Inflammatory macrophage (primary cell): ENCODE data around the gene KIAA1671.

Experiments used
- DNase-seq, 2 donors: peaks; one replicate each; pipeline ENCODE4 v3.0.0-alpha.2; 2020 to 2022

Gene KIAA1671

DNA sequence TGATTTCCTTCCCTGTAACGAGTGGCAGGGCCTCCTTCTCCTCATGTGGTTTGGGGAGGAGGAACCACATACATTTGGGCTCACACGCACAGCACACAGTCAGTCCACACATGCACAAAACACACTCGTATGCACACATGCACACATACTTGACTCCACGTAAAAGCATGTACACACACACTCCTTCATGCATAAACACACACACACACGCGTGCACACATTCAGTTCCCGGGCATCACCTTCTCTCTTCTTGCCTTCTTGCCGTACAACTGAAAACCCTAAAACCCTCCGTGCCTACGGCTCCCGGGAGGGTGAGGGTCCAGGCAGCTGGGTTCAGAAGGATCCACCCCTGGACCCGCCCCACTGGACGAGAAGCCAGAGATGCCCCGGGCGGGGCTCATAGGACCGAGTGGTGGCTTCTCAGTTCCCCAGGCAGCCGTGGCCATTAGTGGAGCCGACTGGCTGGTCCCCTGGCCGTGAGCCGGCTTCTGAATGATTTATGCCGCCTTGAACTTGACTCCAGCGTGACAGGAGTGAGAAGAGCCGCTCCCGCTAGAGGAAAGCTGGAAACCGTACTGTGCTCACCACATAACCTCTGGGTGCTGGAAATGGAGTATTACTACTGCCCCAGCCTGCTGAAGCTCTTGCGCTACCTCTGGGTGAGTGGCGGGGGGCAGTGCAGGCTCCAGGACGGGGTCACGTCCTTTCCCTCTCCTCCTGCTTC, 117.4 kb downstream of the KIAA1671 start:
- no peak for DNase-seq

DNA sequence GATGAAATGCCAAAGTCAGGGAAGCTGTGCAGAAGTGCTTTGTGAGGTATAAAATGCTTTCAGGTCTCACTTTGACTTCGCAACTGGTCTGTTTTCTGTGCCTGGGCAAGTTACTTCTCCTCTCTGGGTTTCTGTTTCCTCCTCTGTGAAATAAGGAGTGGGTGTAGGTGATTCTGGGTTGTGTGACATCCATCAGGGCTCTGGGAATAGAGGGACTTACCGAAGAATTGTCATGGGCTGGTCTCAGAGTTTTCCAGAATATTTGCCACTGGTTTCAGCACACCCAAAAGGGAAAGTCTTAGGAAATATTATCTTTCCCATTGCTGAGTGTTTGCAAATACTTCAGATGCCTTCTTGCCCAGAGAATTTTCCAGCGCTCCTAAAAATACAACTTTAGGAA, 118.4 kb downstream of the KIAA1671 start:
- peak; percentile 10 to 40 for DNase-seq

DNA sequence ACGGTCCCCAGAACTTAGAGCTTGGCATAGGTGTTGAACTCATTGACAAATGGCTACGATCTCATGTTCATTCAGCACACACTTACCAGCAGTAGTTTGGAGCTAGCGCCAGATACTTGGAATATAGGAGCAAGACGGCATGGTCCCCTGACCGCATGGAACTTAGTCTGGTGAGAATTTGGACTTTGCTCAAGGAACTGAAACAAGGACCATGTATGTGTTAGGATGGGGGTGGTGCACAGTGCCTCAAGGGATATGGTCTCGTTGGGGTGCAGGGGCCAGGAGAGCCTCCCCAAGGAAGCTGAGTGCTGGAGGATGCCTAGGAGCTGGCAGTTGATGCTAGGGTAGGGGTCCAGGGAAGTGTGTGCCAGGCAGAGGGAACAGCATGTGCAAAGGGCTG, 119.2 kb downstream of the KIAA1671 start:
- DNase-seq: no peak

DNA sequence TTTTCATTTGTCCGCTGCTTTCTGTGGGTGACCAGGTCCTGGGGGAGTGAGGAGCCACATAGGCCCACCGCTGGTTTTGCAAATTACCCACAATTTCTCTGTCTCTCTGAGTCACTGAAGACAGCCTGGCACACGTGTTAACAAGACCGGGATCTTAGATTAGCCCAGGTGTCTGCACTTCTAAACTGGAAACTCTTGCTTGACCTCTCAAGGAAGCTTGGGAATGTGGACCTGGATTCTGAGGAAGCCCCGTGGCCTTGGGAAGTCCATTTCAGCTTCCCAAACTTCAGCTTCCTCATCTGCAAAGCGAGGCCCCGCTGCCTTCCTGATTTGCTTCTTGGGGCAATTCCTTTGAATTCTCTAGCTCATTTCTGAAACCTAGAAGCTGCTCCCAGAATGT, 119.9 kb downstream of the KIAA1671 start:
- no peak for DNase-seq

DNA sequence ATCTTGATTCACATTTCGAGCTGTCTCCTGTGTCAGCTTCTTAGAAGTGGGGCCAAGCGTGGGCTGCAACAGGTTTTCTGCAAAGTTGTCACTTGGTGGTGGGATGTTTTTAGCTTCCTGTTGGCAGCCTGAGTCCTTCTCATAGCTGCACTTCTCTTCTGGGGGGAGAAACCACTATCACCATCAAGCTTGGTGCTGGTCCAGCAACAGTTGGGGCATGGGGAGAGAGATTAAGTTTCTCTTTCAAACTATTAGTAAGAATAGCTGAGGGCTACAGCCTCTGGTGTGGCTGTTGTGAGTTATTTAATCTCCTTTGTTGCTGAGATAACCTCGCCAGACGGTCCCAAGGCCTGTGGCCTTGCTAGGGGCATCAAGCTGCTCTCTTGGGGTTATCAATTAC, 123.8 kb downstream of the KIAA1671 start:
- no peak for DNase-seq

DNA sequence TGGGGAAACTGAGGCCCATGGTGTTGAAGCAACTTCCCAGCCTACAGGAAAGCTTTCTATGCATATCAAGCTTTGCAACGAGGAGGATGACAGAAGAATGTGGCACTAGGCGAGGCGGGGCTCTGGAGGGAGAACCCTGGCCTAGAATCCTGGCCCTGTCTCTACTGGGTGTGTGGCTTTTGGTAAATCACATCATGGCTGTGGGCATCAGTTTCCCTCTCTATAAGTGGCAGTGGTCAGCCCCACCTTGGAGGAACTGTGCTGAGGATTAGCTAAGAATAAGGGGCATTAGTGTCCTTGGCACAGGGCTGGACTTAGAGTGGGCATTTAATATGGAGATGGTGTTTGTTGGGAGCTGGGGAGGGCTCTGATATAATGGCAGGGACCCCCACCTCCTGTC, 124.5 kb downstream of the KIAA1671 start:
- DNase-seq: no peak

DNA sequence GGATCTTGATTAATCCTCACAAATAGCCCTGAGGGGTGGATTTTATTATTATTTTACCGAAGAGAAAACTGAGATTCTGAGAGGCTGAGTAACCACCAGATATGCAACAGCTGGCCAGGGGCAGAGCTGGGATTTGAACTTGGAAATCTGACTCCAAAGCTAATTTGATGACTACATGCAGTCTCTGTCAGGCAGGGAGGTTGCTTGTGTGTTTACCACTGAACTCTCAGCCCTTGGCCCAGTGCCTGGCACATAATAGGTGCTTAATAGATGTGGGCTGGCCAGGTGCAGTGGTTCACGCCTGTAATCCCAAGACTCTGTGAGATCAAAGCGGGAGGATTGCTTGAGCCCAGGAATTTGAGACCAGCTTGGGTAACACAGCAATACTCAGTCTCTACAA, 125.4 kb downstream of the KIAA1671 start:
- no peak for DNase-seq

DNA sequence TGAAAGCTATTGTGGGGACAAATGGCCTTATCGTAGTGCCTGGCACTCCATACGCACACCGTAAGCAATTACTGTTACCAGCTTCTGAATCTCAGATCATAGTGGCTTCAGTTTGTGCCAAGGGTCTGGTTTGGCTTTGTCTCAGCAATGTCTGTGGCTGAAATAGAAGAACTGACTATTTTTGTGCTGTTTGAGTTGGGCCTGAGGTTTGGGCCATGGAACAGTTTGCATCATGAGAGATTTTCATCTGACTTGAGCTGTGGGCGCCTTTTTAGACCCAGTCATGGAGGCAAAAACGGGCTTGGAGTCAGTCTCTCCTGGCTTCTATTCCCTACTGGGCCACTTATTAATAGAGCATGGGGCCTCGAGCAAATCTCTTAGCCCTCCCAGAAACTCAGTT, 126.1 kb downstream of the KIAA1671 start:
- no peak for DNase-seq

DNA sequence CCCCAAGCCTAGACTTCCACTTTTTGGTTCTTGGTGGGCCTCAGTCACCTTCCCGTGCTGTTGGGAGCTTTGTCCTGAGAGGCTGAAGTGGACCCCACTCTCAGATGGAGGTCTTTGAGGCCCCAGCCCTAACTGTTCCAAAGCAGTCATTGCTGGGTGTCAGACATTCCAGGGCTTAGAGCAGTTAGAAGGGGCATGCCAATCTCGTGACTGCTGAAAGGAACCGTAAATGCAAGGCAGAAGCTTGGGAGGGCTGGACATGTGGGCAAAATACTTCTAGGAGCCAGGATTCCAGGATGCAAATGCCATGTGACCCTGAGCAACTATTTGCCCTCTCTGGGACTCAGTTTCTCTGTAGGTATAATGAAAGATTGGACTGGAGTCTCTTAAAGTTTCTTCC, 128.3 kb downstream of the KIAA1671 start:
- DNase-seq: no peak

DNA sequence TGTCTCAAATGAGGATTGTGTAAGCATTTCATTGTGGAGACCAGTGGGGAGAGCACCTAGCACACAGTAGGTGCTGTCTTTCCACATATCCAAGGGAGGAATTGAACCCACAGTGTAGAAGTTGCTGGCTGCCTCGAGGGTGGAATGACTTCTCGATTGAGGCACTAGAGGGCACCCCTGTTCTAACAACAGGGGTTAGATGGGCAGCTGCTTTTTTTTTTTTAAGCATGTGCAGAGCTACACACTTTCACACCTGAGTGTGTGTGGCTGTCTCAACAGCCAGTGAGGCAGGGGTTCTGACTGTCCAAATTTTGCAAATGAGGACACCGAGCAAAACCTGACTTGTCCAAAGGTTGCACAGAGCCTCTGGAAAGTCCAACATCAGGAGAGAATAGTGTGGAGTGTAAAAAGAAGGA, 128.9 kb downstream of the KIAA1671 start:
- peak in 1 of 2 donors; percentile 31 for DNase-seq

DNA sequence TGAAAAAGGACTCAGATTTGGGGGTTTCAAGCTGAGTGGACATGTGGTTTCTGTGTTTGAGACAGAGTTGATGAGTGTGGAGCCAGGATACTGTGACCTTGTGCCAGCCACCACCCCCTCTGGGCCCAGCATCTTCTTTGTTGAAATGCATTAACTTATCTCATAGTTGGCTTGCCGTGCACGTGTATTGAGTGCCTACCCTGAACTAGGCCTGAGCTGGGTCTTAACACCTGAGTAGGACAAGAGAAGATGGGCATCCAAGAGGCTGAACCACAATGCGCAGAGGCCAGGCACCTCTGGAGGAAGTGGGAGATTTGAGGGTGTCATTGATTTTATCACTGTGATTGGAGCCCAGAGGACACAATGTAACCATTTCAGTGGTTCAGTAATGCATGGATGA, 129.6 kb downstream of the KIAA1671 start:
- DNase-seq: no peak

DNA sequence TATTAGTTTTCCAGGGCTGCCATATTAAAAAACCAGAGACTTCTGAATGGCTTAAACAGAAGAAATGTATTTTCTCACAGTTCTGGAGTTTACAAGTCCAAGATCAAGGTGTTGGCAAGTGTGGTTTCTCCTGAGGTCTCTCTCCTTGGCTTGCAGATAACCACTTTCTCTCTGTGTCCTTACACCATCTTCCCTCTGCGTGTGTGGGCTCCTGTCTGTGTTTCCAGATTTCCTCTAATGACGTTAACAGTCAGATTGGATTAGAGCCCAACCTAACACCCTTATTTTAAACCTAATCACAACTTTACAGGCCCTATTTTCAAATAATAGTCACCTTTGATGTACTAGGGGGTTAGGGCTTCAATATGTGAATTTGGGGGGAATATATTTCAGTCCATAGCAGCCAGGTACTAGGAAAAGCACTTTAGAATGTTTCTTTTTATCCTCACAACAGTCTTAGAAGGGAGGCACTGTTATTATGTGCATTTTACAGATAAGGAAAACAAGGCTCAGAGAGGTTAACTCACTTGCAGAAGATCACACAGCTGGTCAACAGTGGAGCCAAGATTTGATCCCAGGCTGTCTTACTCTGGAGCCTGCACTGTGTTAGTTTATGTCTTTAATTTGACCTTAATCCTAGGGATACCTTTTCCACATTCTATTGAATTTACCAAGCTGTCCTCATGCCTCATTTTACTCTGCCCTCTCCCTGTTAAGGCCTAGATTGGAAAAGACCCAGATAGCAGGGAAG, 130.7 kb downstream of the KIAA1671 start:
- DNase-seq: no peak

DNA sequence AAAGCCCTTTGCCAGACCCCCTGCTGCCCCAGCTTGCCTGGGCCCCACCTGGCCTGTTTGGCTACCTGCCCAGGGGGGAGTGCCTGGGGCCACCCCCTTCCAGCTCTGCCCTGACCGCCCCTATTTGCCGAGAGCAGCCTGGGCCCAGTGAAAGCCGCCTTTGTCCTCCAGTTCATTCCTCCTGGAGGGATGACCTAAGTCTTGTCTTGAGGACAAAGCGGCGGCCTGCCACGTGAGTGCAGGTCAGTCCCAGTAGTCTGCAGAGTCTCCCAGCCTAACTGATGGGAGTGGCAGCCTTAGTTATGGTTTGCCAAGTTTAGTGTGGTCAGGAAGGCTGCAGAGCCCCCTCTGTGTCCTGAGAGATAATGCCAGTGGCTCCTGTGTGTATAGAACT, 131.3 kb downstream of the KIAA1671 start:
- DNase-seq: no peak

DNA sequence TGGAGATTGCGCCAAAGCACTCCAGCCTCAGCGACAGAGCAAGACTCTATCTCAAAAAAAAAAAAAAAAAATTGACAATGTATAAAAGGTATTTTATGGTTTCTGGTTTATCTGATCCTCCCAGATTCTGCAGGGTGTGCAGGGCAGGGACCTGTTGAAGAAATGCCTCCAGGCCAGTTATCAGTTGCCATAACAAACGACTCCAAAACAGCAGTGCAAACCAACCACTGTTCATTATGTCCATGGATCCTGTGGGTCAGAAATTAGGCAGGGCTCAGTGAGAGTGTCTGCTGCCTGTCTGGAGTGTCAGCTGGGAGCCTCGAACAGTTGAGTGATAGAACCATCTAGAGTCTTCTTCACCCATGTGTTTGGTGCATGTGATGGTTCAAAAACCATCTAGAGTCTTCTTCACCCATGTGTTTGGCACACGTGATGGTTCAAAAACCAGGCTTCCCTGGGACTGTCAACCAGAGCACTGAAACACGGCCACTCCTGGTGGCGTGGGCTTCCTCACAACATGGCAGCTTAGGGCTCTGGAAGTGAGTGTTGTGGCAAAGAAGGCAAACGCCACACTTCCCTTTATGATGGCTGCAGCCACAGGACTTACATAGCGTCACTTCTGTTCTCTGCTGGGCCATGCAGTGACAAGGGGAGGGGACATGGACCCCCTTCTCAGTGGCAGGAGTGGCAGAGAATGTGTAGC, 132.0 kb downstream of the KIAA1671 start:
- DNase-seq: no peak

DNA sequence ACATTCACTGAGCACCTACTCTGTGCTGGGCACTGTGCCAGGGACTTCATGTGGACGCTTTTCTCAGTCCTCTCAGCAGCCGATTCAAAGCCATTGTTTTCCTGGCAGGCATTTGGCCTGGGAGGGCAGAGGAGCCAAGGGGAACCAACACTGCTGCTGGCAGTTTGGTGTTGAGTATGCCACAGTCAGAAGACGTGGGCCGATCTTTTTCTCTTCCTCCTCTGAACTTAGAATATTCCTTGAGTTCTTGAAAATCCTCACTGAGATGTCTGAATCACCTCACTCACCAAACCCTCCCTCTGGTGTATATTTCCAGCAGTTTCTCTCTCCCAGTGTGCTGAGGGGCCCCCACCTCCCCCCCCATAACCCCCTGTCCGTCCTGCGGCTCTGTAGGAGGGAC, 132.6 kb downstream of the KIAA1671 start:
- DNase-seq: no peak

DNA sequence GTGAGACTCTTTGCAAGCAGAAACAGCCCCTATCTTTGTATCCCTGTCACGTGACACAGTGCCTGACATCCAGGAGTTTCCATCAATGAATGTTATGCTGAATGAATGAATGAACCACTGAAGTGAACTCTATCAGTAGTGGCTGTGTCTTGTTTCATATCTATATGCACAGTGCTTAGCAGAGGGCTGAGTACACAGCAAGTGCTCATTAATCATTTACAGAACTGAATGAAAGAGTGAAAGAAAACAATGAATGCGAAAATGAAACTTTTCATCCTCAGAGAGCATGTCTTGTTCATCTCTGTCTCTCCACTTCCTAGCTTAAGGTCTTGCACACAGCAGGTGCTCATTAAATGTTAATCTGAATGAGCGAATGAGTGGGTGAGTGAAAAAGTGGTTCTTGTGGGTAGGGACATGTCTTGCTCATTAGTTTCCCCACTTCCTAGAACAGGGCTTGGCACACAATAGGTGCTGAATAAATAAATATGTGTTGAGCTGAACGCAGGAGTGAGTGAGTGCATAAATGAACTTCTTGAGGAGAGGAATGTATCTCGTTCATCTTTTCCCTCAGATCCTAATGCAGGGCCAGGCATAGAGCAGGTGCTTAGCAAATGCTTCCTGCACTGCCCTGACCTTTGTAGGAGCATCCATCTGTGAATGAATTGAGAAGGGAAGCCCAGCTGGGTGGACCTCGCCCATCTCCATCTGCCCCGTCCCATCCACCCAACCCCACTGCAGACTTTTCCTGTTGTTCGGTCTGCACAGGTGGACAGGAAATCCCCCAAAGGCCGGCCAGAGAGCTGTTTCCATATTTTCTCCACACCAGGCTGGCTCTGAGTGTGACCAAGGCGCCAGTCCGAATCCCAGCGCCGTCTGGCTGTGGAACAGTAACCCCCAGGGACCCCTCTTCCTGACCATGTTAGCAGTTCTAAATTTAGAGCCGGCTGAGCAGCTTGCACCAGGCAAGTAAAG, 133.7 kb downstream of the KIAA1671 start:
- DNase-seq: no peak

DNA sequence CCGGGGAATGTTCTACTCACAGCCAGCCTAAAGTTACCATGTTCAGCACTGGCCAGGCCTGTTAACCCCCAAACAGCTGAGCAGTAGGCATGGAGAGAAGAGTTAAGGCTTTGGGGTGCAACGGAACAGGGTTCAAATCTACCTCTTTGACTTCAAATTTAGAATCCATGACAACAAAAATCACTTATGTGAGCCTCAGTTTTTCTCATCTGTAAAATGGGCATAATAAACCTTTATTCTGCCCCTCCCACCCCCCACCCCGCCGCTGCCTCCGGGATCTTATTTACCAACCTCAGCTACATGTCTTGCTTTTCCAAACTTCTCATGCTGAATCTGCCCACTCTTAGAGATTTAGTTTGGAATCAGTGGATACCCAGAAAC, 134.4 kb downstream of the KIAA1671 start:
- no peak for DNase-seq

DNA sequence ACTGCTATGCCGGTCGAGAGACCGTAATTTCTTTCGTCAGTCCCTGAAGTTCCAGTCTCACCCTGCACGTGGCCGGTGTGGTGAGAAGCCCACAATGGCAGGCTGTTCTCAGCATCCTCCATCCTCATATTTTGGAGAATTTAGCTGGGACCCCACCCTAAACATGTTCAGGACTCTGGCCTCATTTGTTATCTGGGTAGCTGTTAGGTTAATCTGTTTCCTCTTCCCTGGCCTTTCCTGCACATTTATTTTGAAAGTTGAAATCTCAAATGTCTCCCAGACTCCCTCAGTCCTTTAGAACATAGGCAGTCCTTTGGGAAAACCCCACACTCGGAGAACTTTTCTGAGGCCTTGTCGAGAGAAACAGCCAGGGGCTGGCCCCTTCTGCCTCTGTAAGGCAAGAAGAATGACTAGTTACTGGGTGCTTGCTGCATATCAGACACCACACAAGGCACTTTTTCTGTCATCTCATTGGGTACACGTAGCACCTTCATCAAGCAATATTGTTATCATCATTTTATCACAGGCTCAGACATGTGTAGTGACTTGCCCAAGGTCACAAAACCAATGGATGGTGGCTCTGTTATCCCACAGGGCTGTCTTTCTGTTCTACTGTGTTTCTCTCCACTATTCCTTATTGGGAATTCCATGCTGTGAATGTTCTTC, 137.8 kb downstream of the KIAA1671 start:
- DNase-seq: no peak

DNA sequence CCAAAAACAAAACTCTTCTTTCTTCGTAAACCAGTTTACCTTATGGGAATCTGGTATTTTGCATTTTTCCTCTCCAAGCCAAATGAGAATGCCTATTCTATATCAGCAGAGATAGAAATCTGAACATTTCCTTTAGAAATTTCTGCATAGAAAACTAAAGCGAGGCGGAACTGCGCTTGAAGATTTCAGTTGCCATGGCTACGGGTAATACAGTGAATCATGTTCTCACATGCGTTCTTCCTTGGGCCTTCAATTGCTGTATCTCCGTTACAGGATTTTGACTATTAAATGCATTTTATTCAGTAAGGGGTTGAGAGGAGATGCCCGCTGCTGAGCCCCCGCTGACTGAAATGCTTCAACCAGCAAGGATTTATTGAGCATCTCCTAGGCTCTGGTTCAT, 138.9 kb downstream of the KIAA1671 start:
- DNase-seq: no peak

DNA sequence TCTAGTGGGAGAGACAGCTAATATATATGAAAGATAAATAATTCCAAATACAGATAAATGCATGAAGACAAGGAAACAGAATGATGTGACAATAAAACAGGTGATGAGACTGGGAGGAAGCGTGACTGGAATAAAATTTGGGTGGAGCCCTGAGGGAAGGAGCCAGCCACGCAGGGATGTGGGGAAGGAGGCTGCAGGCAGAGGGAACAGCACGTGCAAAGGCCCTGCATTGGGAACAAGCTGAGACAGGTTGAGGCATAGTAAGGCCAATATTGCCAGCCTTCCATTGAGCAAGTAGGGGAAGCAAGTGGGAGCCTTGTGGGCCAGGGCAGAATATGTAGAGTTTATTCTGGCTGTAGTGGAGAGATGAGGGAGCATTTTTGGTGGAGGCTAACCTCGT, 139.6 kb downstream of the KIAA1671 start:
- no peak for DNase-seq

DNA sequence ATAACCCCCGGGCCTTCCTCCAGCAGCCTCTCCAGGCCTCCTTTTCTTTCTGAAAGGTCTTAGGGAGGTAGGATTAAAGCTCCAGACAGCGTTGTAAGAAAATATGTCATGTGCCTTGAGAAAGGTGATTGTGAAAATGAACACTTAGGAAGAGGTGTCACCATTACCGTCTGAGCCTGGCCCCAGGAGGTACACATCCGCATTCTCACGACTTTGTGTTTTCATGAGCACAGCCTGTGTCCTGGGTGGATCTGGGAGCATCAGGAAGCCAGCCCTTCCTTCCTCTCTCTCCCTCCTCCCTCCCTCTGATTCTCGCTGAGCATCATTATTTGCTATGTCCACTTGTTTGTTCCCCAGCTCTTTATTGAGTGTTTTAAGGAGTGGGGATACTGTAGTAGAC, 142.1 kb downstream of the KIAA1671 start:
- DNase-seq: no peak

DNA sequence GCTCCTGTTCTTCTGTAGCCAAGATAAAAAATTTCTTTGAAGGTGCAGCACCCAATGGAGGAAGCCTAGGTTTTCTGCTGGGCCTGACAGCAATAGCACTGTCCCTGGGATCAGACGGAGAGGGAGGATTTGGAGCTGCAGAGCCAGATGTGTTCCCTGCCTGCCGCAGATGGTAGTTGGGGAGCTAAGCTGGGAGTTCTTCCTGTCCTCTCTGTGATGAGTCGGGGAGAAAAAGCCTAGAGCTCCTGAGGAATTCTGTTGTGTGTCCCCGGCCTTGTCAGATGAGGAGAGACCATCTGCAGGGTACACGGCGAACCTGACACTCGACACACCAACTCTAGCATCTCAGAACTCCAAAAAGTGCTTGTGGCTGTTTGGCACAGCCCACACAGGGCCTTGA, 143.4 kb downstream of the KIAA1671 start:
- no peak for DNase-seq
